ENCODE data around the gene OR52A1.

The OR52A1 gene

GRCh38 chr11:5188201-5188600 is 33.6 kb upstream of the OR52A1 start:
- TF ChIP-seq CTCF (IDR thresholded peaks at IDR 0.05) = no peak

- no peak for TF ChIP-seq CTCF (IDR thresholded peaks at IDR 0.05)
These were observed 23.7 kb upstream of the OR52A1 start for GRCh38 chr11:5178046-5178837.

- no peak for TF ChIP-seq CTCF (IDR thresholded peaks at IDR 0.05)
These were observed 20.4 kb upstream of the OR52A1 start for GRCh38 chr11:5174934-5175333.

- TF ChIP-seq CTCF (IDR thresholded peaks at IDR 0.05) = no peak
These were observed 17.3 kb upstream of the OR52A1 start for GRCh38 chr11:5171856-5172255.

GRCh38 chr11:5159806-5160205 is 5.2 kb upstream of the OR52A1 start:
- TF ChIP-seq CTCF (IDR thresholded peaks at IDR 0.05) = no peak

GRCh38 chr11:5153574-5154431 is 754 bp downstream of the OR52A1 start:
- TF ChIP-seq CTCF (IDR thresholded peaks at IDR 0.05) = no peak

- no peak for TF ChIP-seq CTCF (IDR thresholded peaks at IDR 0.05)
These were observed 2.8 kb downstream of the OR52A1 start for GRCh38 chr11:5151713-5152153.
